ENCODE measurements around the gene PPP1R36. TPM values are rescaled to one million over a fixed set of nuclear protein-coding genes. Genes with fewer than 3 reads are reported as not detected.
"Not testable (repeated sequence)": the region's sequence is repeated elsewhere in the genome, so short reads cannot be mapped to it uniquely, and the experiment has no call there.

Gene PPP1R36
- total RNA-seq, 1 donor from 2014 or later = 1.3 TPM

GRCh38 chr14:64612021-64612380 is 62.2 kb downstream of the PPP1R36 start:
- Mint-ChIP-seq H3K27ac (peak overlapping the region; percentile 94), H3K9me3 (no peaks in the 10 kb centered on the region), H3K4me1 (peaks cover 49% of the 10 kb centered on the region)

DNA sequence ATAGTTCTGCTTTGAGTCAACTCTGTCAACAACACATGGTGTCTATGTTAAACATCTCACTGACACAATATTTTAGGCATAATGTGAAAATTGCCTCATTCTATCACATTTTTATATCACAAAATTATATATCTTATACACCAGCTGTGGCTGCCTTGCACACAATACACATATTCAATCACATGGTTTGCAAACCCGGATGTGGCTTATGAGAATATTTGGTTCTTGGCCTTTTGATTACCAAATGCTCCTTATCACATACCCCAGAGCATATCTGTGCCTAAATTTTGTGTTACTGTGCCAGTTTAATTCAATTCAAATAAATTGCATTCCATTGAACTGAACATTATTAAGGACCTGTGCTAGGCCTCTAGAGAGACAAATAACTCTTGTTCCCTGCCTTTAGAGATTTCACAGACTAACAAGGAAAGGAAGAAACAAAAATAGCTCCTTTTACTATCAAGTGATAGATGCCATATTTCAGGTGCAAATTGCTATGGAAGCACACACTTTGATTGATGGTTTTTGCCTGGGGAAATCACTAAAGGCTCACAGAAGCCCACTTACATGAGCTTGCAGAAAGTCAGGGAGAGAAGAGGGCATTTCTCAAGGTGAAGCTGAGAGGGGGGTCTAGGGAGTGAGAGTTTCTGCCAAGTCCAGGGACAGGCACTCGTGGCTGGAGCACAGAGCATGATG is 63.4 kb downstream of the PPP1R36 start:
- DNase-seq (ENCODE audit: low spot score in 2 of 2, unreplicated experiment in 2 of 2) = no peak
- H3K4me1 Mint-ChIP-seq = peaks cover 50% of the 10 kb centered on the region
- H3K4me3 Mint-ChIP-seq = no peak overlapping the region
- no peaks in the 10 kb centered on the region for H3K36me3 Mint-ChIP-seq
- no peak for TF ChIP-seq CTCF (IDR thresholded peaks at IDR 0.05; ENCODE audit: unreplicated experiment)
- peak overlapping the region; percentile 88 for H3K27ac Mint-ChIP-seq
- H3K9me3 Mint-ChIP-seq = no peaks in the 10 kb centered on the region
- no peaks in the 10 kb centered on the region for H3K27me3 Mint-ChIP-seq (ENCODE audit: low read depth)

More at GRCh38 chr14:64612021-64612380, 62.2 kb downstream of the PPP1R36 start:
- Mint-ChIP-seq H3K4me3 (no peak overlapping the region), H3K36me3 (no peaks in the 10 kb centered on the region), H3K27me3 (ENCODE audit: low read depth) (no peaks in the 10 kb centered on the region)
- TF ChIP-seq CTCF (IDR thresholded peaks at IDR 0.05; ENCODE audit: unreplicated experiment) = no peak
- DNase-seq (ENCODE audit: low spot score in 2 of 2, unreplicated experiment in 2 of 2) = no peak

- H3K4me1 Mint-ChIP-seq = peaks cover 53% of the 10 kb centered on the region
- no peaks in the 10 kb centered on the region for H3K27me3 Mint-ChIP-seq (ENCODE audit: low read depth)
- no peak for TF ChIP-seq CTCF (IDR thresholded peaks at IDR 0.05; ENCODE audit: unreplicated experiment)
- DNase-seq (ENCODE audit: low spot score in 2 of 2, unreplicated experiment in 2 of 2) = no peak
- H3K4me3 Mint-ChIP-seq = no peak overlapping the region
- no peaks in the 10 kb centered on the region for H3K36me3 Mint-ChIP-seq
- H3K9me3 Mint-ChIP-seq = no peaks in the 10 kb centered on the region
- H3K27ac Mint-ChIP-seq = peak overlapping the region; percentile 88
Measured at GRCh38 chr14:64614166-64614565, 64.4 kb downstream of the PPP1R36 start.

DNA sequence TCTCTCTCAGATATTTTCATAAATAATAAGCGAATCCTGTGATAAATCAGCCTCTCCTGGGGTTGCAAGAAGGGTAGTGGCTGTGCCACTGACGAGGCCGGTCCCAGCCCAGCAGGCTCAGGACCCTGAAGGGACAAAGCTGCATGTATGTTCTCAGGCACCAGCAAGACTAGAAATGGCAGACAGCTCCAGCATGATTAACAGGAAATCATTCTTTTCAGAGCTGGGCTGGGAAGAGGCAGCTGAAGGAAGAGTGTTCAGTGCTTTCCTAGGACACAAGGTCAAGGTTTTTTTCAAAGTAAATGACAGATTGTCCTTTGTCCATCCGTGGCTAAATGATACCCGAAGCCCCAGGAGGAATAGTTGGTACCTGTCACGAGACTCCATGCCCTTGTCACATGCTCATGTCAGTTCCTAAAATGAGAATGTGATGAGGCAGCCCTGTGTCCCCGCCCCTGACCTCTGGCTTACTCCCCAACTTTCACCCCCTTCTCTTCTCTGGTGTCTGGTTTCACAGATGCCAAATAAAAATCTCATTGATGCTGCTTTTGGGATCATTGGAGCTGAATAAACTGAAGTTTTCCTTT is 65.1 kb downstream of the PPP1R36 start:
- Mint-ChIP-seq H3K9me3 (no peaks in the 10 kb centered on the region), H3K4me1 (peaks cover 53% of the 10 kb centered on the region), H3K36me3 (no peaks in the 10 kb centered on the region), H3K27ac (peak overlapping the region; percentile 87), H3K27me3 (ENCODE audit: low read depth) (no peaks in the 10 kb centered on the region), H3K4me3 (no peak overlapping the region)
- DNase-seq (ENCODE audit: low spot score in 2 of 2, unreplicated experiment in 2 of 2) = no peak
- no peak for TF ChIP-seq CTCF (IDR thresholded peaks at IDR 0.05; ENCODE audit: unreplicated experiment)

DNA sequence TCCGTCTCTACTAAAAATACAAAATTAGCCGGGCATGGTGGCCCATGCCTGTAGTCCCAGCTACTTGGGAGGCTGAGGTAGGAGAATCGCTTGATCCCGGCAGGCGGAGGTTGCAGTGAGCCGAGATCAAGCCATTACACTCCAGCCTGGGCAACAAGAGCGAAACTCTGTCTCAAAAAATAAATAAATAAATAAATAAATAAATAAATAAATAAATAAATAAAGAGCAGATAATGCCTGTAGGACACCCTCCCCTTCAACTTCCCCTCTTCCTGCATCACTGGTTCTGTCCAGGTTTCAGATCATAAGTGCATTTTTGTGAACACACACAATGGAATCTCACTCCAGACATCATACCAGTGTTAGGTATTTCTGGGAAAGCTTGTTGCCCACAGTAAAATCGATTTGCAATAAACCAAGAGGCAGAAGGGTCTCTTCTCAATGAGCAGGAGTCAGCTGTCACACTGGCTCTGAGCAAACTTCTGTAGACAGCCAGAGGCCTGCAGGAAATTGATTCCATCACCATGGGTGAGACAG is 68.2 kb downstream of the PPP1R36 start:
- not testable (repeated sequence) for H3K9me3 Mint-ChIP-seq; DNase-seq (ENCODE audit: low spot score in 2 of 2, unreplicated experiment in 2 of 2); H3K4me3 Mint-ChIP-seq; H3K36me3 Mint-ChIP-seq; H3K27me3 Mint-ChIP-seq (ENCODE audit: low read depth)
- Mint-ChIP-seq H3K27ac (peak overlapping the region; percentile 47), H3K4me1 (peaks cover 33% of the 10 kb centered on the region)

GRCh38 chr14:64620910-64621309 is 71.1 kb downstream of the PPP1R36 start:
- Mint-ChIP-seq H3K4me3 (no peak overlapping the region), H3K9me3 (peaks cover 9% of the 10 kb centered on the region), H3K36me3 (no peaks in the 10 kb centered on the region), H3K4me1 (peaks cover 18% of the 10 kb centered on the region), H3K27me3 (ENCODE audit: low read depth) (no peaks in the 10 kb centered on the region), H3K27ac (no peak overlapping the region)
- TF ChIP-seq CTCF (IDR thresholded peaks at IDR 0.05; ENCODE audit: unreplicated experiment) = no peak
- DNase-seq (ENCODE audit: low spot score in 2 of 2, unreplicated experiment in 2 of 2) = no peak
